Epithelial cell of proximal tubule (primary cell): ENCODE results near the gene KRT3. TPM values are rescaled to one million over a fixed set of nuclear protein-coding genes. Genes with fewer than 3 reads are reported as not detected.

Experiments
- DNase-seq: peaks from one replicate; pipeline ENCODE4 v3.0.0-alpha.2; 2011; ENCODE audit warnings: low read depth
- H3K4me3 ChIP-seq: 2 replicates; pipeline ENCODE4 v1.5.1; 2011; ENCODE audit warnings: low read depth, mild to moderate bottlenecking, low read length
- CTCF ChIP-seq: conservative IDR thresholded peaks from 2 replicates; pipeline ENCODE4 v1.5.1; 2012; ENCODE audit warnings: low read depth, mild to moderate bottlenecking, low read length
- total RNA-seq: library from RNA; depleted of rRNA; stranded (reverse); fragments of >200 nt; gene quantifications from 2 replicates; pipeline ENCODE4 v1.2.3, GENCODE V29; 2015

The KRT3 gene
- total RNA-seq, 1 donor from 2014 or later, result 0.06 TPM

GRCh38 chr12:52801773-52802172 lies 5.9 kb upstream of the KRT3 start:
- no peak for TF ChIP-seq CTCF
- H3K4me3 ChIP-seq, result no peak overlapping the region
- no peak for DNase-seq

- no peak overlapping the region for H3K4me3 ChIP-seq
- no peak for DNase-seq
- TF ChIP-seq CTCF, result no peak
These were observed 4.5 kb upstream of the KRT3 start for GRCh38 chr12:52800259-52800917.

GRCh38 chr12:52799505-52800211 lies 3.7 kb upstream of the KRT3 start:
- no peak for TF ChIP-seq CTCF
- DNase-seq, result no peak
- no peak overlapping the region for H3K4me3 ChIP-seq

GRCh38 chr12:52798671-52799504 lies 3.0 kb upstream of the KRT3 start:
- no peak for TF ChIP-seq CTCF
- DNase-seq, result peak; percentile 67
- no peak overlapping the region for H3K4me3 ChIP-seq

GRCh38 chr12:52798003-52798670 lies 2.2 kb upstream of the KRT3 start:
- peak; percentile 35 for DNase-seq
- TF ChIP-seq CTCF, result no peak
- no peak overlapping the region for H3K4me3 ChIP-seq

GRCh38 chr12:52797529-52797894 lies 1.6 kb upstream of the KRT3 start:
- TF ChIP-seq CTCF, result no peak
- DNase-seq, result no peak
- no peak overlapping the region for H3K4me3 ChIP-seq
